Activated T-helper 2 cell treated with anti-CD3 and anti-CD28 coated beads, Interferon-gamma antibody, Interleukin-2, Interleukin-4, amounts not matched to agents 10 μg/mL and 5 μg/mL and 100 μg/mL, durations not matched to agents 14 hours and 24 hours and 36 hours (primary cell): ENCODE measurements around the gene TSPEAR. TPM values are rescaled to one million over a fixed set of nuclear protein-coding genes. Genes with fewer than 3 reads are reported as not detected.
"Not testable (repeated sequence)": the region's sequence is repeated elsewhere in the genome, so short reads cannot be mapped to it uniquely, and the experiment has no call there.

Source experiments
- DNase-seq: peaks from one replicate; pipeline ENCODE4 v3.0.0; 2021; ENCODE audit warnings: low spot score
- H3K27ac Mint-ChIP-seq: one replicate; pipeline ENCODE4 v1.8.0; 2021; ENCODE audit warnings: mixed read lengths
- H3K27me3 Mint-ChIP-seq: one replicate; pipeline ENCODE4 v1.8.0; 2021; ENCODE audit warnings: low read depth, mixed read lengths
- H3K36me3 Mint-ChIP-seq: one replicate; pipeline ENCODE4 v1.8.0; 2021; ENCODE audit warnings: low read depth, mixed read lengths
- H3K4me1 Mint-ChIP-seq: one replicate; pipeline ENCODE4 v1.8.0; 2021; ENCODE audit warnings: low read depth, mixed read lengths
- H3K4me3 Mint-ChIP-seq: one replicate; pipeline ENCODE4 v1.8.0; 2021; ENCODE audit warnings: low read depth, mild to moderate bottlenecking, moderate library complexity, mixed read lengths
- H3K9me3 Mint-ChIP-seq: one replicate; pipeline ENCODE4 v1.8.0; 2021; ENCODE audit warnings: mixed read lengths
- intact Hi-C: fragments of 100-400 bp; cut with micrococcal nuclease; formaldehyde crosslinking; loops from one replicate; pipeline ENCODE4 v1.15.1; 2023
- total RNA-seq: library from RNA; stranded (reverse); gene quantifications from 2 replicates; pipeline ENCODE4 v1.2.3, GENCODE V29; 2022

The TSPEAR gene
- total RNA-seq, 1 donor from 2014 or later: not detected

GRCh38 chr21:44596068-44596725 lies 115.2 kb downstream of the TSPEAR start:
- Mint-ChIP-seq H3K27me3 (peaks cover 2% of the 10 kb centered on the region), H3K27ac (no peak overlapping the region), H3K4me3 (no peak overlapping the region), H3K36me3 (no peaks in the 10 kb centered on the region), H3K9me3 (no peaks in the 10 kb centered on the region), H3K4me1 (no peaks in the 10 kb centered on the region)
- intact Hi-C loops: no loop called here
- no peak for DNase-seq

GRCh38 chr21:44595524-44595923 lies 115.8 kb downstream of the TSPEAR start:
- no peaks in the 10 kb centered on the region for H3K9me3 Mint-ChIP-seq

GRCh38 chr21:44594406-44594916 lies 116.9 kb downstream of the TSPEAR start:
- H3K27ac Mint-ChIP-seq: no peak overlapping the region

More at GRCh38 chr21:44595524-44595923, 115.8 kb downstream of the TSPEAR start:
- intact Hi-C loops: no loop called here
- Mint-ChIP-seq H3K4me1 (no peaks in the 10 kb centered on the region), H3K36me3 (no peaks in the 10 kb centered on the region), H3K27me3 (peaks cover 2% of the 10 kb centered on the region), H3K4me3 (no peak overlapping the region), H3K27ac (no peak overlapping the region)
- no peak for DNase-seq

GRCh38 chr21:44593598-44594405 lies 117.6 kb downstream of the TSPEAR start:
- intact Hi-C loops: no loop called here
- no peaks in the 10 kb centered on the region for H3K9me3 Mint-ChIP-seq
- H3K4me1 Mint-ChIP-seq: no peaks in the 10 kb centered on the region
- H3K27me3 Mint-ChIP-seq: peaks cover 2% of the 10 kb centered on the region
- H3K36me3 Mint-ChIP-seq: no peaks in the 10 kb centered on the region
- H3K27ac Mint-ChIP-seq: no peak overlapping the region
- H3K4me3 Mint-ChIP-seq: no peak overlapping the region
- no peak for DNase-seq

More at GRCh38 chr21:44594406-44594916, 116.9 kb downstream of the TSPEAR start:
- H3K36me3 Mint-ChIP-seq: no peaks in the 10 kb centered on the region
- no peaks in the 10 kb centered on the region for H3K4me1 Mint-ChIP-seq
- no peak for DNase-seq
- peaks cover 2% of the 10 kb centered on the region for H3K27me3 Mint-ChIP-seq
- intact Hi-C loops: no loop called here
- no peak overlapping the region for H3K4me3 Mint-ChIP-seq
- H3K9me3 Mint-ChIP-seq: no peaks in the 10 kb centered on the region

- intact Hi-C loops: no loop called here
- H3K9me3 Mint-ChIP-seq: no peaks in the 10 kb centered on the region
- H3K4me3 Mint-ChIP-seq: no peak within 1 kb of the TSS
- peaks cover 5% of the 10 kb centered on the region for H3K27me3 Mint-ChIP-seq
- H3K36me3 Mint-ChIP-seq: no peaks in the 10 kb centered on the region
- no peak for DNase-seq
- no peak within 1 kb of the TSS for H3K27ac Mint-ChIP-seq
- no peaks in the 10 kb centered on the region for H3K4me1 Mint-ChIP-seq
These were observed 118.7 kb downstream of the TSPEAR start, which contains the start of gene KRTAP10-6 for GRCh38 chr21:44592446-44593311. TSS of gene KRTAP10-6 (minus strand) at chr21:44592505. CDS start at chr21:44592484, 21 bp downstream.

GRCh38 chr21:44591801-44592130 lies 119.6 kb downstream of the TSPEAR start:
- intact Hi-C loops, H3K36me3 Mint-ChIP-seq, H3K4me3 Mint-ChIP-seq, H3K27me3 Mint-ChIP-seq, DNase-seq, H3K27ac Mint-ChIP-seq, H3K9me3 Mint-ChIP-seq, H3K4me1 Mint-ChIP-seq: not testable (repeated sequence)

GRCh38 chr21:44590897-44591800 lies 120.2 kb downstream of the TSPEAR start:
- H3K9me3 Mint-ChIP-seq, H3K4me1 Mint-ChIP-seq, H3K27me3 Mint-ChIP-seq, DNase-seq, H3K27ac Mint-ChIP-seq, intact Hi-C loops, H3K4me3 Mint-ChIP-seq, H3K36me3 Mint-ChIP-seq: not testable (repeated sequence)

GRCh38 chr21:44590311-44590721 lies 121.1 kb downstream of the TSPEAR start:
- intact Hi-C loops: no loop called here
- H3K27me3 Mint-ChIP-seq: peaks cover 14% of the 10 kb centered on the region
- H3K4me1 Mint-ChIP-seq: no peaks in the 10 kb centered on the region
- H3K4me3 Mint-ChIP-seq: no peak overlapping the region
- no peak for DNase-seq
- no peaks in the 10 kb centered on the region for H3K36me3 Mint-ChIP-seq
- no peaks in the 10 kb centered on the region for H3K9me3 Mint-ChIP-seq
- no peak overlapping the region for H3K27ac Mint-ChIP-seq

- no peaks in the 10 kb centered on the region for H3K9me3 Mint-ChIP-seq
These were observed 121.6 kb downstream of the TSPEAR start for GRCh38 chr21:44589586-44590305.

GRCh38 chr21:44589094-44589493 lies 122.3 kb downstream of the TSPEAR start:
- Mint-ChIP-seq H3K27ac (no peak overlapping the region), H3K36me3 (no peaks in the 10 kb centered on the region), H3K9me3 (no peaks in the 10 kb centered on the region), H3K4me3 (no peak overlapping the region), H3K4me1 (peaks cover 2% of the 10 kb centered on the region), H3K27me3 (peaks cover 17% of the 10 kb centered on the region)
- no peak for DNase-seq
- intact Hi-C loops: no loop called here

More at GRCh38 chr21:44589586-44590305, 121.6 kb downstream of the TSPEAR start:
- H3K4me1 Mint-ChIP-seq: no peaks in the 10 kb centered on the region
- DNase-seq: no peak
- no peaks in the 10 kb centered on the region for H3K36me3 Mint-ChIP-seq
- intact Hi-C loops: no loop called here
- no peak overlapping the region for H3K27ac Mint-ChIP-seq
- peaks cover 16% of the 10 kb centered on the region for H3K27me3 Mint-ChIP-seq
- H3K4me3 Mint-ChIP-seq: no peak overlapping the region

- H3K27me3 Mint-ChIP-seq: peaks cover 17% of the 10 kb centered on the region
- no peak for DNase-seq
- no peak overlapping the region for H3K27ac Mint-ChIP-seq
- no peak overlapping the region for H3K4me3 Mint-ChIP-seq
- intact Hi-C loops: no loop called here
- no peaks in the 10 kb centered on the region for H3K36me3 Mint-ChIP-seq
- H3K4me1 Mint-ChIP-seq: peaks cover 6% of the 10 kb centered on the region
- H3K9me3 Mint-ChIP-seq: peaks cover 16% of the 10 kb centered on the region
These were observed 125.5 kb downstream of the TSPEAR start for GRCh38 chr21:44585892-44586291.
